ENCODE measurements around the gene ZNF768.
A peak's percentile ranks its signal among the peaks of the same experiment; 100 is the strongest.

ZNF768 gene

GRCh38 chr16:30526137-30526822, at the start of gene ZNF768:
Gene ZNF768 (minus strand): TSS chr16:30526566. CDS start chr16:30526413, 153 bp downstream.
- POLR2A ChIA-PET (ENCODE audit: low non-redundant PET) = interaction anchor here (0.5 to 1.2 kb wide), 5 partner anchors 9 to 97 kb away, joined by 3 to 9 read pairs (median 4); partner anchors contain the start of gene DCTPP1
- CTCF ChIA-PET = interaction anchor here (0.6 to 0.7 kb wide), 3 partner anchors 9 to 132 kb away, joined by 3 to 4 read pairs (median 4); partner anchors contain the start of gene FBRS
- H3K27ac ChIP-seq = peak within 1 kb of the TSS; percentile 97
- DNase-seq (ENCODE audit: low spot score) = no peak
- TF ChIP-seq CTCF (conservative IDR thresholded peaks at IDR 0.05; ENCODE audit: low read depth) = no peak

- no peak for DNase-seq (ENCODE audit: low spot score)
- H3K27ac ChIP-seq = no peak overlapping the region
- TF ChIP-seq CTCF (conservative IDR thresholded peaks at IDR 0.05; ENCODE audit: low read depth) = no peak
- ChIA-PET CTCF (no interaction called here), POLR2A (ENCODE audit: low non-redundant PET) (no interaction called here)
These were observed 48.3 kb upstream of the ZNF768 start for GRCh38 chr16:30574678-30575077.

GRCh38 chr16:30571445-30572322, 45.3 kb upstream of the ZNF768 start, which contains the start of gene ZNF688:
Gene ZNF688 (minus strand): TSS chr16:30571714. CDS start chr16:30571629, 85 bp downstream.
- no peak for TF ChIP-seq CTCF (conservative IDR thresholded peaks at IDR 0.05; ENCODE audit: low read depth)
- POLR2A ChIA-PET (ENCODE audit: low non-redundant PET) = interaction anchor here (0.5 to 1.5 kb wide), 5 partner anchors 15 to 142 kb away, joined by 3 read pairs; partner anchors contain the start of gene DCTPP1
- peak; percentile 87 for DNase-seq (ENCODE audit: low spot score)
- H3K27ac ChIP-seq = peak within 1 kb of the TSS; percentile 95
- CTCF ChIA-PET = interaction anchor here (0.5 to 1.0 kb wide), 5 partner anchors 13 to 162 kb away, joined by 3 to 5 read pairs (median 3); partner anchors contain the start of gene ZNF764

GRCh38 chr16:30570636-30571444, 44.5 kb upstream of the ZNF768 start:
- no peak for DNase-seq (ENCODE audit: low spot score)
- CTCF ChIA-PET = interaction anchor here (0.6 to 1.0 kb wide), 4 partner anchors 12 to 233 kb away, joined by 3 to 5 read pairs (median 4); partner anchors contain the start of gene ZNF764
- H3K27ac ChIP-seq = peak overlapping the region; percentile 95
- POLR2A ChIA-PET (ENCODE audit: low non-redundant PET) = interaction anchor here (1.5 kb wide), 1 partner anchor 16 kb away, joined by 3 read pairs; no protein-coding TSS in a partner anchor
- no peak for TF ChIP-seq CTCF (conservative IDR thresholded peaks at IDR 0.05; ENCODE audit: low read depth)

GRCh38 chr16:30569746-30570635, 43.6 kb upstream of the ZNF768 start:
- ChIA-PET CTCF (interaction anchor here (0.6 kb wide), 1 partner anchor 233 kb away, joined by 3 read pairs; no protein-coding TSS in a partner anchor), POLR2A (ENCODE audit: low non-redundant PET) (no interaction called here)

More at GRCh38 chr16:30569746-30570635, 43.6 kb upstream of the ZNF768 start:
- TF ChIP-seq CTCF (conservative IDR thresholded peaks at IDR 0.05; ENCODE audit: low read depth) = no peak
- H3K27ac ChIP-seq = peak overlapping the region; percentile 95
- DNase-seq (ENCODE audit: low spot score) = no peak

Measured in RWPE1 (cell line).